Cerebellar cortex (tissue), 1 donor: Measurements from ENCODE around the gene SPAG7.

Experiments
- DNase-seq: peaks from one replicate; pipeline ENCODE4 v3.0.0-alpha.2; 2015; ENCODE audit warnings: low spot score

SPAG7 gene, protein sequence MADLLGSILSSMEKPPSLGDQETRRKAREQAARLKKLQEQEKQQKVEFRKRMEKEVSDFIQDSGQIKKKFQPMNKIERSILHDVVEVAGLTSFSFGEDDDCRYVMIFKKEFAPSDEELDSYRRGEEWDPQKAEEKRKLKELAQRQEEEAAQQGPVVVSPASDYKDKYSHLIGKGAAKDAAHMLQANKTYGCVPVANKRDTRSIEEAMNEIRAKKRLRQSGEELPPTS

DNA sequence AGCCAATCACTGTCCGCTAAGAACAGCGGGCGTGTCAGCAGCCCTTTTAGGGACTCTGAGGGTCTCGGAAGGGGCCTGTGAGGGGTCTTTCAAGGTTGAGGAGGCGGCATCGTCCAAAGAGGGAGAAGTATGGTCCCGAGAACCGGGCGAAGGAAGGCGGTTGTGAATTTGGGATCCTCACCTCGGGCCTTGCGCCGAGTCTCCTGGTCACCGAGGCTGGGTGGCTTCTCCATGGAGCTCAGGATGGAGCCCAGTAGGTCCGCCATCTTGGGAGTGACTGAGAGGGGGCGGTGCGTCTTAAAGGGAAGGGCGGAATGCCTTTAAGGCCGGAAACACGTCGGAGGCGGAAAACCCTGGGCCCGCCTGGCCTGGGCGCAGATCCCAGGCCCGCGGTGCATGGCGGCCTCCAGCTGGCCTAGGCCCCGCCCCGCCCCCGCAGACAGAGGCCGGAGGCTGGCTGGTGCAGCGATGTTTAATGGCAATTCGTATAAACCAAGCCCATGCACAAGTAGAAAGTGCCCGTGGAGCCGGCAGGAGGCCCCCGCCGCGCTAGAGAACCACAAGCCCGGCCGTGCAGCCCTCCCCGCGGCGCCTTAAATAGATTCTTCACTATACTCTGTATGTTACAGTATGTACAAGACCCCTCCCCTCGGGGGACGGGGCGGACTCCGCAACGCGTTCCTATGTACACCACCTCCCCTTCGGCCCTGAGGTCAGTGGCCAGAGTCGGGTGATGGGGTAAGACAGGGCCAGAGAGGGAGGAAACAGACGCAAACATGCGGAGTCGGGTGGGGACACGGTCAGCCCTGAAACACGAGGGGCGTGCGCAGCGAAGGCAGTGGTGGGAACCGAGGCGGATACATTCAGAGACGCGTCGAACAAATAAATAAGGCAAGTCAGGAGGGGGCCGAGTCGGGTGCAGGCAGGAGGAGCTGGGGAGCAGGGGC is at the start of gene SPAG7:
SPAG7 (minus strand) TSS at position 279 of the 947 bp plus-strand sequence; CDS start at position 266, 13 bp downstream.
- DNase-seq = peak; percentile 98

GRCh38 chr17:5014357-5014756 is 46.7 kb upstream of the SPAG7 start:
- DNase-seq = no peak

- no peak for DNase-seq
Observed at GRCh38 chr17:5011928-5012327, 44.3 kb upstream of the SPAG7 start.

DNA sequence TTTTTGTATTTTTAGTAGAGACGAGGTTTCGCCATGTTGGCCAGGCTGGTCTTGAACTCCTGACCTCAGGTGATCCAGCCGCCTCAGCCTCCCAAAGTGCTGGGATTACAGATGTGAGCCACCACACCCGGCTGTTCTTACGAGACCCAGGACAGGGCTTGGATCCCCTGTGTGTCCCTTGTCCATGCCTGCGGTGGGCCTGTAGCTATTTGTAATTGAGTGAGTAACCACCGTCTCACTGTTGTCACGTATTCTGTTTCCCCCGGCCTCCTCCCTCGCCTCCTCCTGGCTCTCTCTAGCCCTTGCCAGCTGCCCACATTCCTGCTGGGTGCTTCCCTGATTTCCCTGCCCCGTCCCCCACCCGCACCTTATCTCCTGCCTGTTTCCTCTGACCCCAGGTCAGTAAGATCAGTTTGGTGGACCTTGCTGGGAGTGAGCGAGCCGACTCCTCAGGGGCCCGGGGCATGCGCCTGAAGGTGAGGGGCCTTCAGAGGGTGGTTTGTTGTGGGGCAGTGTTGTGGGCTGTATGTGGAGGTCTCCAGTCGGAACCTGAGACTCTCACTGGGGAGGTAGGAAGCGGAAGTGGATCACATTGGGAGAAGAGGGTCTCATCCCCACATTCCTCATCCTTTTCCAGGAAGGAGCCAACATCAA is 35.7 kb upstream of the SPAG7 start:
- DNase-seq = no peak

DNA sequence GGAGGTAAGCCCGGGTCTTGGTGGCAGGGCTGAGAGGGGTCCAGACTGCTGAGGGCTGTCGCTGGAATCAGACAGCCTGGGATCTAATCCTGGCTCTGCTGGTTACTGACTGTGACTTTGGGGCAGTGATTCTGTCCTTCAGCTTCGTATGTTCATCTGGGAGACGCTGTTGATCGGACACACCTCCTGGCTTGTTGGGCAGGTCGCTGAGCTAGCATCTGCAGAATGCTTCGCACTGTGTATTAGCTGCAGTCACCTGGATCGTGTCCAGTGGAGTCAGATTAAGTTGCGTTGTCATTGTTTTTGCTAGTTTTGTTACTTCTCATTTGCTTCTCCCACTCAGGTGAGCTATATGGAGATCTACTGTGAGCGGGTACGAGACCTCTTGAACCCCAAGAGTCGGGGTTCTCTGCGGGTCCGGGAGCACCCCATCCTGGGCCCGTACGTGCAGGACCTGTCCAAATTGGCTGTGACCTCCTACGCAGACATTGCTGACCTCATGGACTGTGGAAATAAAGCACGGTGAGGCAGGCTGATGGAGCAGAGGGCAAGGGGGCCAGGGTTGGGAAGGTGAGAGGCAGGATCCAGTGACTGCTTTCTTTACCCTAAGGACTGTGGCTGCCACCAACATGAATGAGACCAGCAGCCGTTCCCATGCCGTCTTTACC is 34.6 kb upstream of the SPAG7 start:
- no peak for DNase-seq

GRCh38 chr17:5000237-5000639 is 32.6 kb upstream of the SPAG7 start:
- DNase-seq = no peak

DNA sequence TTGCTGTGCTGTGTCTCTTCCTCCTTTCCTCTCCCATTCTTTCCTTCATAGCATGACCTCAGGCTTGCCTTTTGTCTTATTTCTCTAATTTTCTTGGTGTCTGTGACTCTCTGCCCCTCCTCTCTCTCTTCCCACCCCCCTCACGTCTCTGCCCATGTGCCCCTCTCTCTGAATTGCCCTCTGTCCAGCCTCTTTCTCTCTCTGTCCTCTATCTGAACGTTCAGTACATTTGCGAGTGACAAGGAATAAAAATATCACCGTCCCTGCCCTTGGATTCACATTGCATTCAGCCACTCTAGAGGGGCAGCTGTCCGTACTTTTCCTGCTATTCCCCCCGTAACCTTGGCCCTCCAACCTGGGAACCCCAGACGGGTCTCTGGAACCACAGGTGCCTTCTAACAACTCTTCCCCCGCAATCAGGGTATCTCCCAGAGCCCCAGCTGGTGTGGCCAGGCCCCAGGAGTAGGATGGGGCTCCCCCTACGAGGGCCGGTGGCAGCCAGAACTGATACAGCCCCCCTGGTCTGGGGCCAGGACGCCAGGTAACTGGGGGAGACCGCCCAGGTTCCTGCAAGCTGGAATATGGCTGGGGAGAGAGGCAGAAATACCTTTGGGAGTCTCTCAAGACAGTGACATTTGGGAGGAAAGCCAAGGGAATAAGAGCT is 31.9 kb upstream of the SPAG7 start:
- DNase-seq = no peak

DNA sequence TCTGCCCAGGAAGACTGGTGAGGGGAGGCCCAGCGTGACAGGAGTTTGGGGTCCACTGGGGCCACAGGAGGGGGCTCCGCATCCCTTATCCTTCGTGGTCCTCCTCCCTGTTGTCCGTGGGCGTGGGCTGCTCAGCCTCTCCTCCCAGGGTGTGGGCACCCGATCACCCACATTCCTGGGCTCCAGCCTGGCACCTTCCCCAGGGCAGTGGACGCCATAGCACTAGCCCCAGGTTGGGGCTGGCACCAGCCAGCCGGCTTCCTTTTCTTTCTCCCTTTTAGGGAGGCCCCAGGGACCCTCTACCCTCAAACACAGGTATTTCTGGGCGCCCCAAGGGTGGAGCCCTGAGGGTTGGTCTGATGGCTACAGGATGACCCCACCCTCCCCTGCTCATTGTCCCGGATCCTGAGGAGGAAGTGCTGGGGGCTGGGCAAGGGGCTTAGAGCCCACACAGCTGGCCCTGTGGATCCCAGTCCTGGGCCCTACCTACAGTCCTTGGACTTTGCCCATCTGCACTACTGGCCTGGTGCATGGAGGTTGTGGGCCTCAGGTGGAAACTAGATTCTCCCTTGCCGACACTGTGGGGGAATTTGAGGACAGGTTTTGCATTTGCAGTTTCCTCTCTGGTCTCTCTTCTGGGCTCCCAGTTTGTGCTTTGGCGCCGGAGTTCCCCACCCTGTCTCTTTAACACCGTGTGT is 31.3 kb upstream of the SPAG7 start:
- DNase-seq = no peak

DNA sequence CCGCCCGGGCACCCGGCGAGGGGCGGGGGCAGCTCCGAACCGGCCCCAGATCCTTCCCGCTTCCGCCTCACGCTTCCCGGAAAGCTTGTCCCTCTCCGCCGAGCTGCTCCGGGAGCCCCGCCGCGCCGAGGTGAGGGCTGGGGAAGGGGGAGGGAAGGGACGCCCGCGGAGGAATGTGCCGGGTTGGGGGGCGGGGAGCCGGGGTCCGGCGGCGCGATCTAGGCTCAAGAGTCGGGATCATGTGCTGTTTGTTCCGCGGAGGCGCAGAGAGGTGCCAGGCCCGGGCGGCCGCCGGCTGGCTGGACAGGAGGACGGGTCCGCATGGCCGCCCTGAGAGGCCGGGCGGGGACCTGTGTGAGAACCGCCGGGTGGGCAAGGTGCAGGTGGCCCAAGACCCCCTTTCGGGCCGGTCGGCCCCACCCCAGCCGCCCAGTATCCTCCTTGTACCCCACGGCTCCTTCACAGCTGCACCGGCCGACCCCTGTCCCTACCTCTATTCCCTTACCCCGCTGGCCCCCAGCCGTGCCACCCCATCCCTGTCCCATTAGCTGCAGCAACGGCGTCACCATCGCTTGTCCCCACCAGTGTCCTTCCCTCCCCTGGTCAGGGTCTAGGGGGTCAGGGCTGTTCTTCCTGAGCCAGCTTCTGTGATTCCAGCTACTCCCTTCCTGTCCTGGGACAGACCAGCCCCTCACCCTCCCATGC is 30.6 kb upstream of the SPAG7 start:
- no peak for DNase-seq

- peak; percentile 92 for DNase-seq
Observed at GRCh38 chr17:4997302-4998026, 29.8 kb upstream of the SPAG7 start, which contains the start of the genes INCA1 and KIF1C. Gene INCA1 (minus strand): TSS chr17:4997522. CDS start chr17:4994437, 3,085 bp downstream. Gene KIF1C (plus strand): TSS chr17:4997950. CDS start chr17:5000247, 2,297 bp downstream.

- no peak for DNase-seq
Observed at GRCh38 chr17:4994081-4994595, 26.5 kb upstream of the SPAG7 start.

GRCh38 chr17:4987767-4988567 is 20.4 kb upstream of the SPAG7 start:
- no peak for DNase-seq

DNA sequence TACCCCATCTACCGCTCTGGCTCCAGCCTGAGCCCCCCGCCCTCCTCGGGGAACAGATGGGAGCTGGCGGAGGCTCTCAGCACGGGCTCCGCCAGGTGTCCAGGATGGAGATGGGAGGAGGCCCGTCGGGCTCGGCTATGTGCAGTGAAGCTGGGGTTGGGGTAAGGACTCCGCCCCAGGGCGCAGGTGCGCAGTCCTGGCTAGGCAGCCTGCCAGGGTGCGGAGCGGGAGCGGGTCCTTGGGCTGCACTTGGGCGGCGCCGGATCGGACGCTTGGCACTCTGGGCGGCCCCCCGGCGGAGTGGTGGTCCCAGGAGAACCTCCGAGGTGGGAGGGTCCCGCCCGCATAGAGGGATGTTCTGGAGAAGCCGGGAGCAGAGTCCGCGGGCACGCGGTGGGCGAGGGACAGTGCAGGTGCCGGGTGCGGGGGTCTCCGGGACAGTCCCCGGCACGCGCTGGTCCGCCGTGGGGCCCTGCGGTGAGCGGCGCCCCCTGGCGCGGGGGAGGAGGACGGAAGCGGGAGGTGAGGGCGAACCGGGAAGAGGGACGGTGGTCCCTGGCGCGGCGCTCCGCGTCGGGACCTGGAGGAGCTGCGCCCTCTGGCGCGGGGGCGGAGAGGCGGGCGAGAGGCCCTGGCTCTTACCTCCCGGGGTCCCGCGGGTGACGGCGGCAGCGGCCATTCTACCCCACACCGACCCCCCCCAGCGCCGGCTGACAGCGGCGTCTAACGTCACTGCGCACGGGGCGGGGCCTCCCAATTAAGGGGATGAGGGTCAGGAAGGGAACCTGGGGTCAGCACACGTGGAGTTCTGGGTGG is 19.5 kb upstream of the SPAG7 start, which contains the start of gene CAMTA2:
CAMTA2 (minus strand) TSS at position 725 of the 816 bp plus-strand sequence. CDS start 1,453 bp downstream, outside the sequence.
- peak; percentile 85 for DNase-seq

DNA sequence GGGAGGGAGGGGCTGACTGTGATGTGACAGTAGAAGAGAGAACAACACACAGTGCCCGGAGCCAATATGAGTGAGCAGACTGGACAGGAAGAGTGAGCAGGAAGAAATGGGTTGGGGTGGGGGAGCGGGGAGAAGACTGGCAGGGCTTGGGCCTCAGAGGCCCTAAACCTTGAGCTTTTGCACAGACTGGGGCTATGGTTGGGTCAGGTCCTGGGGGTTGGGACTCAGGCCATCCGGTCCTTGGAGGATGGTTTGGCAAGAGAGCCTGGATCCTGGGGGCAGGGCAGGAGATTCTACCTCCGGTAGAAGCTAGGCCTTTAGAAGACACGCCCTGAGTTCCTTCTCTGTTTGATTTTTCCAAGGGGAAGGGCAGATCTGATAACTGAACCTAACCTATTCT is 18.8 kb upstream of the SPAG7 start:
- peak; percentile 55 for DNase-seq

DNA sequence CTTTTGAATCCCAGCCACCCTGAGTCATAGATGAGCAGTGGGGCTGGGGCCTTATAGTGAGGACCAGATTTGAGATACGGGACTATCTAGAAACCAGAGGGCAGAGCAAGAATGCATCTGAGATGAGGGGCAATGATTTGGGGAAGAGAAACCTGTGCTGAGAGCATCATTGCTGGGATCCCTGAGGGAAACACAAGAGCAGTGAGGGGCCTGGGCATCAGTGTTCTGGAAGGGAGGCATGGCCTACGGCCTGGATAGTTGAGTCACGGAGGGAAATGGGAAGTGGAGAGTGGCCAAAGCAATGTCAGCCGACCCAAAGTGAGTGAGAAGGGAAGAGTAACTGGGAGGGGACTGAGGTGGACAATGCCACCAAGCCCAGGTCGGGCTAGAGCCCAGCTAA is 14.7 kb upstream of the SPAG7 start:
- DNase-seq = no peak

DNA sequence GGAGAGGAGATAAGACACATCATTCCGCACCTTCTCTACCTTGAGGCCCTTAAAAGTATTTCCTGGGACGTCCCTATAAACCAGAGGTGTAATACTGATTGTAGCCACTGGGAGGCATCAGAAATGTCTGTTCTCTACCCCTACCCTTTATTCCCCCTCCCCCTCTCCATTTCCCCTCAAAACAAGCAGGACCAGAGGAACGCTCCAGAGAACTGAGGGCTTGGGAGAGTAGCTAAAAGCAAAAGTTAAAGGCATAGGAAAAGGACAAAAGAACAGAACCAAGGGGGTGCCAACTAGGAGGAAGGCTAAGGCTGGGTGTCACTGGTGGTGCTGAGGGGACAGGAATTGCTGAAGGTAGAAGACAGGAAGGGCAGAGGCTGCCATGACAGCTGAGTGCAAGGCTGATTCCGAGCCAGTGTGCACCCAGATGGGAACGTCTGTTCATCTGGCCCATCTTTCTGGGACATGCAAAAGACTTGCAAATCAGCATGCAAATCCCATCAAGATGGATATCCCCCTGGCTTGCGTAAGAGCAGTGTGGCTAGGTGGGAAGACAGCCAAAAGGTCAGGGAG is 13.1 kb upstream of the SPAG7 start:
- peak; percentile 65 for DNase-seq

- DNase-seq = no peak
Observed at GRCh38 chr17:4978726-4979125, 11.1 kb upstream of the SPAG7 start.
